ACHN (cell line): ENCODE results near the gene PRAME.

Experiments used
- DNase-seq: peaks from one replicate; pipeline ENCODE4 v3.0.0-alpha.2; 2015
- in situ Hi-C: cut with HindIII; loops from 2 replicates; pipeline ENCODE4 v1.10.0; 2017; ENCODE audit warnings: low sequenced_read_pairs, low pct_ligation_motif_present, low pct_unique_long_range_greater_than_20kb

PRAME gene

DNA sequence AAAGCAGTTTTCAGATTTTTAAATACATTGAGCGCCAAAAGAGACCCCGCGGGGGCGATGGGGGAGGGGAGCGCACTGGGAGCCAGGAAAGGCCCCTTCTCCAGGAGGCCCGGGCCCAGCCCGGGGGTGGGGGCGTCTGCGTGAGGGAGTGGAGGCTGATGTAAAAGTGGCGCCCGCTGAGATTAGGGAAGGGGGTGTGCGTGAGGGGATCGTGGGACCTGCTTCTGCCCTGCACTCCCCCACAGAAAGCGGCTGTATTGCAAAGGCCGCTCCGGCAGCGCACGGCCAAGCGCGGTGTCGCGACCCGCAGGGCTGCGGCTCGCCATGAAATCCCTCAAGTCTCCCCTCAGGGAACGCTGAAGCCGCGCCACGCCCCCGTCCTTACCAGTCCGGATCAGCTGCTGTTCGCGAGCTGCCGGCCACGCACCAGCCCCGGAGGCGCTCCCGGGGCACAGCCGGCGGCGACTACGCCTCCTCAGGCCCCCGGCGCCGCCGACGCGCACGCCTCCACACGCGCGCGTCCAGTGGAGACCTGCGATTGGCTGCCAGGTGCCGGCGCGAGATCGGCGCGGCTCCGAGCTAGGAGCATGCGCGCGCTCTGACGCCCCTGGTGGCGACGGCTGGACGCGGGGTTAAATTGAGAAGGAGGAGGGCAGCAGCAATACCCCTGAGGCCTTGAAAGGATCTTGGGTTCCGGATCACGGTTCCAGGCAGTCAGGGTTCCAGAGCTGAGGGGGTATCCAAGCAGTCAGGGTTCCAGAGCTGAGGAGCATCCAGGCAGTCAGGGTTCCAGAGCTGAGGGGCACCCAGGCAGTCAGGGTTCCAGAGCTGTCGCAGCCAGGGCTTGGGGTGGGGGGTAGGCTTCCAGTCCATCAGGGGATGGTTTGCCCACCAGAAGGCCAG lies 50.5 kb downstream of the PRAME start, which contains the start of gene ZNF280B:
ZNF280B (minus strand) TSS at position 469 of the 903 bp plus-strand sequence. CDS start 19,344 bp downstream, outside the sequence.
- in situ Hi-C loops: no loop called here
- peak; percentile 87 for DNase-seq

DNA sequence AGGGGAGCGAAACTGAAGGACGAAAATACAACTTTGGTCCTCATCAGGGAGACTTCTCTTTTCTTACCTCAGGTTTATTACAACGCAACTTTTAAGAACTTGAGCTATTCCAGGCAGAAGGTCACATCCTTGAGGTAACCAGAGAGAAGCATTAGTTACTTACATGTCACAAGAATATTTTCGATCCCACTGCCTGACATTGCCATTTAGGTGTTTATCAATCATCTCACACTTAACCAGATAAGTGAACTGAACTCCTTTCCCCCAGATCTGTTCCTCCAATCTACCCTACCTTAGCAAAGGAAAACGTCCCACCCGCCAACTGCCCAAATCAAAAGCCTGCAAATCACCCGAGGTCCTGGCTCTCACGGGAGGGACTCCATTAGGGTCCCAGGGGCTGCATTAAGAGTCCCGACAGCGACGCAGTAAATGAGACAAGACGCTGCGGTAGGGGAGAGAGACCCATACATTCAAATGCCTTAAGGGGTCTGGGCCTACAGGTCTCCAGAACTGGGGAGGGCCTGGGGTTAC lies 51.3 kb downstream of the PRAME start:
- DNase-seq: no peak
- in situ Hi-C loops: no loop called here

DNA sequence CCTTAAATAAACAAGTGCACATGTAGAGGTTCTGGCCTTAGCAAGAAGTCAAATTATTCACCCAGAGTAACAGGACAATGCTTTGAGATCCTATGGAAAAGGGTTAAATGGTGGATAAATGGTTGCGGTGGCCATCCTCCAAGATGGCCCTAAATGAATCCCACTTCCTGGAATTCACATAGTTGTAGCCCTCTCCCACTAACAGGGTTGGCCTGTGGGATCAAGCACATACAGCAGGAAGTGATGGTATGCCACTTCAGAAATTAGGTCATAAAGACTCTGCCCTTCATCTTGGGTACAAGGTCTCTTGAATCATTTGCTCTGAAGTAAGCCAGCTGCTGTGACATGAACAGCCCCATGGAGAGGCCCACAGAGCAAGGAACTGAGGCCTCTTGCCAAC lies 52.3 kb downstream of the PRAME start:
- in situ Hi-C loops: no loop called here

DNA sequence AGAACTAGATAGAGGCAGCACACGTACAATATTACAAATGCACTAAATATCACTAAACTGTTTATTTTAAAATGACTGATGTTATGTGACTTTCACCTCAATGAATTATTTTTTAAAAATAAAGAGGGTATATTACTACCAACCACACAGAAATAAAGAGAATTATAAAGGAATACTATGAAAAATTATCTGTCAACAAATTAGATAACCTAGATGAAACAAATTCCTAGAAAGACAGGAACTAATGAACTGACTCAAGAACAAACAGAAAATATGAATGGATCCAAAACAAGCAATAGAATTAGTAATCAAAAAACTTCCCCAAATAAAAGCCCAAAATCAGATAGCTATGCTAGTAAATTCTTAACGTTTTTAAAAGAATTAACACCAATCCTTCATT lies 60.8 kb downstream of the PRAME start:
- DNase-seq: no peak
- in situ Hi-C loops: no loop called here

More for the DNA sequence above, 52.3 kb downstream of the PRAME start:
- no peak for DNase-seq
